PFSK-1 (cell line): Measurements from ENCODE around the gene BST2.

ENCODE experiments used
- FOXP2 ChIP-seq: optimal IDR thresholded peaks from 2 replicates; pipeline ENCODE3; 2011; ENCODE audit warnings: borderline replicate concordance, control low read depth, inconsistent platforms; ENCODE audit not compliant: insufficient read depth; ENCODE audit errors: extremely low read length, extremely low read depth
- POLR2AphosphoS5 ChIP-seq: IDR thresholded peaks from 2 replicates; pipeline ENCODE4 v1.6.1; 2012; ENCODE audit warnings: low read depth, mild to moderate bottlenecking, control low read depth, low read length, moderate library complexity
- SIN3A ChIP-seq: IDR thresholded peaks from 2 replicates; pipeline ENCODE4 v1.6.1; 2012; ENCODE audit warnings: mild to moderate bottlenecking, low read length, moderate library complexity, borderline replicate concordance; ENCODE audit not compliant: insufficient read depth
- TAF1 ChIP-seq: IDR thresholded peaks from 2 replicates; pipeline ENCODE4 v1.6.1; 2012; ENCODE audit warnings: low read length, control low read depth, borderline replicate concordance; ENCODE audit not compliant: insufficient read depth
- TF ChIP-seq, protein P1 (sequence below), 2 experiments: IDR thresholded peaks; 2 replicates each; pipeline versions ENCODE4 v1.6.1 to v1.8.0; 2011 to 2012; ENCODE audit warnings: low read depth in 2 of 2, low read length in 2 of 2, control low read depth in 1 of 2, inconsistent platforms in 1 of 2, mild to moderate bottlenecking in 1 of 2, moderate library complexity in 1 of 2; ENCODE audit not compliant: insufficient read depth in 1 of 2

The BST2 gene

DNA sequence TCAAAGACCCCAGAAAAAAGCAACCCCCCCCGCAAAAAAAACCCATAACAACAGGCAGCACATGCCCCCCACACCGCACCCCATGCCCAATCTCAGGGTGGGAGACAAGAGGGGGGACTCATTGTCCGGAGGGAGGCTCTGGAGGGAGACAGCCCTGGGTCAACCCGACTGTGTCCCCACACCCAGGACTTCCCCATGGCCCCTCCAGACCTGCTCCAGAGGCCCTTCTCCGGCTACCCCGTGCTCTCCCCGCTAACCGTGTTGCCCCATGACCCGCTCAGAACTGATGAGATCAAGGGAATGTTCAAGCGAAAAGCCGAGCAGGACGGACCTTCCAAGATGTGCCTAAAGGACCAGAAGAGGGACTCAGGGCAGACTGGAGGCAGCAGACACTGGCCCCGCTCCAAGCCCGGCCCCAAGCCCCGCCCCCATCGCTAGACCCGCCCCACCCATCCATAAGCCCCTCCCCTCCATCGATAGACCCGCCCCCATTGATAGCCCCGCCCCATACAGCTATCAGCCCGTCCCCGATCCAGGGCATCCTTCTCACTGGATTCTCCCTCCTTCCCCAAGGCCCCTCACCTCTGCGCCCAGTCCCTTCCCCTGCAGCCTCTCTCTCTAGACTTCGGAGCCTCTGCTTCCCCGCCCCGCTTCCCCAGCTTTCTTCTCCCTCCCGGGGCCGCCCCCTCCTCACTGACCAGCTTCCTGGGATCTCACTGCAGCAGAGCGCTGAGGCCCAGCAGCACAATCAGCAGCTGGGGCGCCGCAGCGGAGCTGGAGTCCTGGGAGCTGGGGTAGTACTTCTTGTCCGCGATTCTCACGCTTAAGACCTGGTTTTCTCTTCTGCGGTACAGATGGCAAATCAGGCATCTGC is 2.2 kb downstream of the BST2 start:
- TF ChIP-seq TAF1 (no peak), FOXP2 (no peak), SIN3A (no peak), POLR2AphosphoS5 (no peak)
- TF ChIP-seq, protein P1, sequence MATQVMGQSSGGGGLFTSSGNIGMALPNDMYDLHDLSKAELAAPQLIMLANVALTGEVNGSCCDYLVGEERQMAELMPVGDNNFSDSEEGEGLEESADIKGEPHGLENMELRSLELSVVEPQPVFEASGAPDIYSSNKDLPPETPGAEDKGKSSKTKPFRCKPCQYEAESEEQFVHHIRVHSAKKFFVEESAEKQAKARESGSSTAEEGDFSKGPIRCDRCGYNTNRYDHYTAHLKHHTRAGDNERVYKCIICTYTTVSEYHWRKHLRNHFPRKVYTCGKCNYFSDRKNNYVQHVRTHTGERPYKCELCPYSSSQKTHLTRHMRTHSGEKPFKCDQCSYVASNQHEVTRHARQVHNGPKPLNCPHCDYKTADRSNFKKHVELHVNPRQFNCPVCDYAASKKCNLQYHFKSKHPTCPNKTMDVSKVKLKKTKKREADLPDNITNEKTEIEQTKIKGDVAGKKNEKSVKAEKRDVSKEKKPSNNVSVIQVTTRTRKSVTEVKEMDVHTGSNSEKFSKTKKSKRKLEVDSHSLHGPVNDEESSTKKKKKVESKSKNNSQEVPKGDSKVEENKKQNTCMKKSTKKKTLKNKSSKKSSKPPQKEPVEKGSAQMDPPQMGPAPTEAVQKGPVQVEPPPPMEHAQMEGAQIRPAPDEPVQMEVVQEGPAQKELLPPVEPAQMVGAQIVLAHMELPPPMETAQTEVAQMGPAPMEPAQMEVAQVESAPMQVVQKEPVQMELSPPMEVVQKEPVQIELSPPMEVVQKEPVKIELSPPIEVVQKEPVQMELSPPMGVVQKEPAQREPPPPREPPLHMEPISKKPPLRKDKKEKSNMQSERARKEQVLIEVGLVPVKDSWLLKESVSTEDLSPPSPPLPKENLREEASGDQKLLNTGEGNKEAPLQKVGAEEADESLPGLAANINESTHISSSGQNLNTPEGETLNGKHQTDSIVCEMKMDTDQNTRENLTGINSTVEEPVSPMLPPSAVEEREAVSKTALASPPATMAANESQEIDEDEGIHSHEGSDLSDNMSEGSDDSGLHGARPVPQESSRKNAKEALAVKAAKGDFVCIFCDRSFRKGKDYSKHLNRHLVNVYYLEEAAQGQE (IDR thresholded peaks at IDR 0.05; ENCODE audit: insufficient read depth in 1 of 2, low read depth in 2 of 2, low read length in 2 of 2) = no peak

DNA sequence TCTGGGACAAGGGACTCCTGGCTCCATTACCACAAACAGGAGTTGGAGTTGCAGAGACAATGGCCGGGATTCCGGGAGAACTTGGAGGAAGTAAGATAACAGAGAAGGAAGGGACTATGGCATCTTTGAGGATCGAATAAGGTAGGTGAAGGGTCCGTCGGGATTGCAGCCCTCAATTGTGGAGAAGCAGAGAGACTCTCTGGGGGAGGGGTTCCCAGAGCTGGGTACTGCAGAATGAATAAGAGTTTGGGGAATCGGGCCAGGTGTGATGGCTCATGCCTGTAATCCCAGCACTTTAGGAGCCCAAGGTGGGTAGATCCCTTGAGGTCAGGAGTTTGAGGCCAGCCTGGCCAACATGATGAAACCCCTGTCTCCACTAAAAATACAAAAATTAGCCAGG is 3.8 kb downstream of the BST2 start:
- TF ChIP-seq TAF1 = no peak
- TF ChIP-seq, protein P1 (IDR thresholded peaks at IDR 0.05; ENCODE audit: insufficient read depth in 1 of 2, low read depth in 2 of 2, low read length in 2 of 2) = no peak
- TF ChIP-seq POLR2AphosphoS5 = no peak
- TF ChIP-seq SIN3A = no peak
- TF ChIP-seq FOXP2 = no peak

DNA sequence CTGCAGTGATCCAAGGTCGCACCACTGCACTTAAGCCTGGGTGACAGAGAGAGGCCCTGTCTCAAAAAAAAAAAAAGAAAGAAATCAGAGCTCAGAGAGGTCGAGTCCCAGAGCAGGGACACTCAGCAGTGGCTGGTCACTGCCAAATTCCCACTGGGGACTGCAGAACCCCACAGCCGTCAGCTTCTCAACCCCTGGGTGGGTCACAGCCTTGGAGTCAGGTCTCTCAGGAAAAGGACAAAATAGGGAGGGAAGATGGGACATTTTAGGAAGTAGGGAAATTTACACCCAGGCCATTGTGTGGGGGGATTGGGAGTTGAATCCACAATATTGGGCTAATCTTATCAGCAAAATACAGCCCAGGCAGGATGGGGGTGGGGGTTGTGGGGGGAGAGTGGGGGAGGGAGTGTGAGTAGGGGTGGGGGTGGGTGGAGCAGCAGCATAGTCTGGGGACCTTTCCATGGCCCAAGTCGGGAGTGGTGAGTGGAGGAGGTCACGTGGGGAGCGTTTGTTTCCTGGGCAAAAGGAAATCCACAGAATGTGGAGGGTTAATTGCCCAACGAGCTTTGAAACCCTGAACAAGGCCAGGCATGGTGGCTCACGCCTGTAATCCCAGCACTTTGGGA is 6.4 kb downstream of the BST2 start:
- TF ChIP-seq POLR2AphosphoS5 (no peak), TAF1 (no peak), SIN3A (no peak), FOXP2 (no peak)
- TF ChIP-seq, protein P1 (IDR thresholded peaks at IDR 0.05; ENCODE audit: insufficient read depth in 1 of 2, low read depth in 2 of 2, low read length in 2 of 2) = no peak

DNA sequence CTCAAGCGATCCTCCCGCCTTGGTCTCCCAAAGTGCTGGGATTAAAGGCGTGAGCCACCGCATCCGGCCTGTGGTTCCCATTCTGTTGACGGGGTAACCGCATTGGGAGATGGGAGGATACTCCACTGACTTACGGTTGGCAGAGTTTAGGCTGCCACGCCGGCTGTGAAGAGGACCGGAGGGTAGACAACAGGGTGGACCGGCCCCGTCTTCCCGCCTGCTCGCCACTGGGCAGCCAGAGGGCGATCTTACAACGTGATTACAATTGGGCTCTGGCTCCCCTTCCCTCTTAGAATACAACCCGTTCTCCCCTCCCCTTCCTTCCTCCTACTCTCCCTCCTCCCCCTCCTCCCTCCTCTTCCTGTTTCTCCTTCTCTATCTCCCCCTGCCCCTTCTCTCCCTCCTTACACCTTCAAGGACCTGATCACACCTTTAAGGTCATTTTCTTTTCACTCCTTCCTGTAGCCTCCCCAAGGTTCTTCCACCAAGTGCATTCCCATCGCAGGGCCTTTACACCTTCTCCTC is 10.5 kb downstream of the BST2 start:
- 0 out of 2 replicates have a peak, but pooled peaks have one; percentile 15 for TF ChIP-seq TAF1
- TF ChIP-seq FOXP2 = peak; percentile 49
- TF ChIP-seq POLR2AphosphoS5 = no peak
- TF ChIP-seq, protein P1 (IDR thresholded peaks at IDR 0.05; ENCODE audit: insufficient read depth in 1 of 2, low read depth in 2 of 2, low read length in 2 of 2) = no peak
- TF ChIP-seq SIN3A = no peak
